Measurements from ENCODE around the gene NAB2. TPM values are rescaled to one million over a fixed set of nuclear protein-coding genes. Genes with fewer than 3 reads are reported as not detected.

The NAB2 gene
- total and polyA plus RNA-seq, 10 of the 15 experiments (the other 5 are each of a cell fraction or from before 2014, with no cell fraction given) = 0.35 to 35.2 (median 15.3) TPM

GRCh38 chr12:57090490-57090889 is 1.6 kb downstream of the NAB2 start:
- no TSS peak for BruUV-seq (replicated peaks)
- no peak overlapping the region for H3K27ac ChIP-seq (ENCODE audit: control insufficient read depth, insufficient read depth)
- no peak for FAIRE-seq

More at GRCh38 chr12:57090490-57090889, 1.6 kb downstream of the NAB2 start:
- H2AFZ ChIP-seq (ENCODE audit: control insufficient read depth, low read depth, low read length) = no peak overlapping the region
- peak overlapping the region; percentile 52 for H3K4me3 ChIP-seq
- H3K27me3 ChIP-seq (replicated peaks in 1 of 2; ENCODE audit: control insufficient read depth in 2 of 2, insufficient read depth in 2 of 2, low read length in 1 of 2) = no peaks in the 10 kb centered on the region
- ATAC-seq (no peak), DNase-seq (ENCODE audit: low read depth, low spot score) (no peak)
- TF ChIP-seq RUNX3 (IDR thresholded peaks at IDR 0.05; ENCODE audit: low read length) (no peak), RELB (IDR thresholded peaks at IDR 0.05; ENCODE audit: low read depth) (no peak)
- intact Hi-C loops (cut with micrococcal nuclease; ENCODE audit: unreplicated experiment) = no loop called here
- peak overlapping the region; percentile 75 for H3K4me2 ChIP-seq (ENCODE audit: control insufficient read depth, insufficient read depth)
- WGBS (ENCODE audit: insufficient coverage, insufficient replicate concordance, low lambda C conversion rate, missing lambda C conversion rate) = 65% methylated on average over 6 of the region's 6 CpGs
- ChIA-PET RAD21 (ENCODE audit: unreplicated experiment) (interaction anchor here (0.6 to 8.8 kb wide), 7 partner anchors 11 to 339 kb away, joined by 3 to 199 read pairs (median 7); partner anchors contain the start of genes LRP1, NEMP1 and STAT6), SMC1A (ENCODE audit: uncharacterized antibody, unreplicated experiment) (interaction anchor here (1.0 to 9.2 kb wide), 4 partner anchors 11 to 25 kb away, joined by 6 to 169 read pairs (median 20); partner anchors contain the start of gene STAT6), CTCF (interaction anchor here (1.8 to 9.0 kb wide), 5 partner anchors 11 to 30 kb away, joined by 5 to 205 read pairs (median 69); partner anchors contain the start of genes NEMP1 and STAT6), POLR2A (interaction anchor here (0.9 to 7.6 kb wide), 5 partner anchors 9 to 25 kb away, joined by 3 to 74 read pairs (median 10); partner anchors contain the start of genes NEMP1 and STAT6)
- in situ Hi-C loops (cut with MboI) = no loop called here
- peaks cover 34% of the 10 kb centered on the region for H3K79me2 ChIP-seq (ENCODE audit: control insufficient read depth, insufficient read depth, low read length)
- peak overlapping the region; percentile 70 for H3K9ac ChIP-seq (ENCODE audit: control insufficient read depth, insufficient read depth, low read length)
- H3K4me1 ChIP-seq (ENCODE audit: control insufficient read depth, insufficient read depth, low read length) = peaks cover 47% of the 10 kb centered on the region
- H3K36me3 ChIP-seq (ENCODE audit: control insufficient read depth in 2 of 2, insufficient read depth in 2 of 2, low read length in 1 of 2) = peaks cover 9 to 17% of the 10 kb centered on the region in 2 experiments
- no peaks in the 10 kb centered on the region for H4K20me1 ChIP-seq (ENCODE audit: control insufficient read depth, insufficient read depth)
- no peaks in the 10 kb centered on the region for H3K9me3 ChIP-seq (replicated peaks; ENCODE audit: control insufficient read depth, insufficient read depth, low read length)
